Measurements from ENCODE around the gene NTN3.

NTN3 gene

DNA sequence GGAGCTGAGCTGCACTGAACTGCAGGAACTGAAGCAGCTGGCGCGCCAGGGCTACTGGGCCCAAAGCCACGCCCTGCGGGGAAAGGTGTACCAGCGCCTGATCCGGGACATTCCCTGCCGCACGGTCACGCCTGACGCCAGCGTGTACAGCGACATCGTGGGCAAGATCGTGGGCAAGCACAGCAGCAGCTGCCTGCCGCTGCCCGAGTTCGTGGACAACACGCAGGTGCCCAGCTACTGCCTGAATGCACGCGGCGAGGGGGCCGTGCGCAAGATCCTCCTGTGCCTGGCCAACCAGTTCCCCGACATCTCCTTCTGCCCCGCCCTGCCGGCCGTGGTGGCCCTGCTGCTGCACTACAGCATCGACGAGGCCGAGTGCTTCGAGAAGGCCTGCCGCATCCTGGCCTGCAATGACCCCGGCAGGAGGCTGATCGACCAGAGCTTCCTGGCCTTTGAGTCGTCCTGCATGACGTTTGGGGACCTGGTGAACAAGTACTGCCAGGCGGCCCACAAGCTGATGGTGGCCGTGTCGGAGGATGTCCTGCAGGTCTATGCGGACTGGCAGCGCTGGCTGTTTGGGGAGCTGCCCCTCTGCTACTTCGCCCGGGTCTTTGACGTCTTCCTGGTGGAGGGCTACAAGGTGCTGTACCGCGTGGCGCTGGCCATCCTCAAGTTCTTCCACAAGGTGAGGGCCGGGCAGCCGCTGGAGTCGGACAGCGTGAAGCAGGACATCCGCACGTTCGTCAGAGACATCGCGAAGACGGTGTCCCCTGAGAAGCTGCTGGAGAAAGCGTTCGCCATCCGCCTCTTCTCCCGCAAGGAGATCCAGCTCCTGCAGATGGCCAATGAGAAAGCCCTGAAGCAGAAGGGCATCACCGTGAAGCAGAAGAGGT lies 25.4 kb downstream of the NTN3 start:
- no peak for DNase-seq (ENCODE audit: low read depth in 2 of 2, low spot score in 1 of 2)

DNA sequence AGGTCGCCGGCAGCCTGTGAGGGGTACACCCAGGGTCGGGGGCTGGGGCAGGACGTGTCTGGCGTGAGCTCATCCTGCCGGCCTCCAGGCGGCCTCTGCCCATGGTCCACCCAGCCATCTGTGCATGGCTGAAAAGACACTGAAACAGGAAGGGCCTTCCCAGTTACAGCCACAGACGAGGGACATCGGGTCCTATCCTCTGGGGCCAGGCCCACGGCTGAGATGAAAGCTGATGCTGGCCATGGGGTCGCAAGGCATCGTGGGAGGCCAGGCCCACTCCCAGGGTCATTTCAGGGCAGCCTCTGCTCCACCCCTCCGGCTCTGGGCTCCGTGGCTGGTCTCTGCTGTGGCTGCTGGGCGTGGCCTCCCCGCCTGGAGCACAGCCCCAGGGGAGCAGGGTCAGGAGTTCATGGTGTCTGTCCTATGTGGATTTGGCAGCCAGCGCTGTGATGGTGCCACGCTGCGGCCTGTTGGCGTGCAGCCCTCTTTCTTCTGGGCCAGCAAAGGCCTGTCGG lies 26.1 kb downstream of the NTN3 start:
- DNase-seq (ENCODE audit: low read depth in 2 of 2, low spot score in 1 of 2) = no peak

DNA sequence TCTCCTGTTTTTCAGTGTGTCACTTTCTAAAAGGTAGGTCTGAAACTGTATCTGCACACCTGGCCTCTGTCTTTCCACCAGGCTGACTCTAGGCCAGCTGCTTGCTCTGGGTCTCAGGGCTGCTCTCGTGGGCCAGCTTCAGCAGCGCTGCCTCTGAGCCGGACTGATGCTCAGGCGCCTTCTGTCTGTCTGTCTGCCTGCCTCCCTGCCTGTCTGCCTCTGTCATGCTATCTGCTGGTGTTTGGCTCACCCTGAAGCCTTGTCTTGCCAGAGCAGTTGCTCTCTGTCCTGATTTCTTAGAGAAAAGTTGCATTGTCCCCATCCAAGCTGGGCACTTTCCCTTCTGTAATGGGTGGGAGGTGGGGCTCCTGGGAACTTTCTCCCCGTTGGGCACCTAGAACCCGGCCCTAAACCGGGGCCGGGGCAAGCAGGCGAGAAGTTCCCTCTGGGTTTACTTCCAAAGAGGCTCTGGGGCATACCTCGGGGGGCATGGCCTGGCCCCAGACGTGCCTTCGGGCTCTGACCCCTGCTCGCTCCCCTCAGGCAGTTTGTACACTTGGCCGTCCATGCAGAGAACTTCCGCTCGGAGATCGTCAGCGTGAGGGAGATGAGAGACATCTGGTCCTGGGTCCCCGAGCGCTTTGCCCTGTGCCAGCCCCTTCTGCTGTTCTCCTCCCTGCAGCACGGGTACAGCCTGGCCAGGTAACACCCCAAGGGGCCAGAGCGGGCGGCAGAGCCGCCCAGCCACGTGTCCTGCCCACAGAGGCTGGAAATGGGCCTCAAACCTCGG lies 26.8 kb downstream of the NTN3 start:
- DNase-seq (ENCODE audit: low read depth in 2 of 2, low spot score in 1 of 2) = no peak

DNA sequence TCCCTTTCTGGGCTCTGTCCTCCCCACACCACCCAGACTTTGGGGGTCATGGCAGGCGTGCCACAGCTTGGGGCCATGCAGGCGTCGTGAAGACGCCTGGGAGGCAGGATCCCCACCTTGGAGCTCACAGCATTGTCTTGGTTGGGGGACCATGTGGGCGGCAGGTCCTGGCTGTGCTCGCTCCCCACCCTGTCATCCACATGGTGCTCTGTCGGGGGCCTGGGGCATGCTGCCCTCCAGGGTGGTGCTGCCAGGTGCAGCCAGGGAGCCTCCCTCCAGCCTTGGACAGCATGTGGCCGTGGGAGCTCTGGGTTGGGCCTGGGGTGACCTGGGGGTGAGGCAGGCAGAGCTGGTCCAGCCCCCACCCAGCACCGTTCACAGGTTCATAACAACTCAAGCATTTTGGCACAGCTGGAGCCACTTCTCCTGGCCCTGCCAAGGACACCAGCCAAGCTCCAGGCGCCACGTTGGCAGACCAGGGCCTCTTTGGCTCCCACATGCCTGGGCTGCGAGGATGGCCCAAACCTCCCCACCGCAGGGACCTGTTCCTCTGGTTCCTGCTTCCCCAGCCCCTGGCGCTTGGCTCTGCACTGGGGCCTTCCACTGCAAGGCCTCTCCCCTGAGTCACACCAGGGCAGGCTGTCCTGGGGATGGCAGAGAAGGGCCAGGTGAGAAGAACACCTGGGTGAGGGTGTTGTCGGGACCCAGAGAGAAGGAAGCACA lies 27.6 kb downstream of the NTN3 start:
- no peak for DNase-seq (ENCODE audit: low read depth in 2 of 2, low spot score in 1 of 2)

DNA sequence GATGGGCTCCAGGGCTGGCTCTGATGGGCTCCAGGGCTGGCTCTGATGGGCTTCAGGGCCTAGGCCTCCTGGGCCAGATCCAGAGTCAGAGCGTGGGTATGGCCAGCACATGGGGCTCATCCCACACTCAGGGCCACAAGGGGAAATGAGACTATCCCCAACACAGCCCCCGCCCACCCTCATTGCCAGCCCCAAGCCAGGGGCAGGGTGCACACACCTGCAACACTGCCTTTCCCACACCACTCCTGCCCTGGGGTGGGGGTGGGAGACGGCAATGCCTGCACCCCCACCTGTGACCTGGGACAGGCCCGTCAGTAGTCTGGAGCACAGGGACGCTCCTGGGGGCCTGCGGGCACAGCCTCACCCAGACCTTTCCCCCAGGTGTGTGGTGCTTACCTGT lies 28.4 kb downstream of the NTN3 start:
- DNase-seq (ENCODE audit: low read depth in 2 of 2, low spot score in 1 of 2) = no peak

DNA sequence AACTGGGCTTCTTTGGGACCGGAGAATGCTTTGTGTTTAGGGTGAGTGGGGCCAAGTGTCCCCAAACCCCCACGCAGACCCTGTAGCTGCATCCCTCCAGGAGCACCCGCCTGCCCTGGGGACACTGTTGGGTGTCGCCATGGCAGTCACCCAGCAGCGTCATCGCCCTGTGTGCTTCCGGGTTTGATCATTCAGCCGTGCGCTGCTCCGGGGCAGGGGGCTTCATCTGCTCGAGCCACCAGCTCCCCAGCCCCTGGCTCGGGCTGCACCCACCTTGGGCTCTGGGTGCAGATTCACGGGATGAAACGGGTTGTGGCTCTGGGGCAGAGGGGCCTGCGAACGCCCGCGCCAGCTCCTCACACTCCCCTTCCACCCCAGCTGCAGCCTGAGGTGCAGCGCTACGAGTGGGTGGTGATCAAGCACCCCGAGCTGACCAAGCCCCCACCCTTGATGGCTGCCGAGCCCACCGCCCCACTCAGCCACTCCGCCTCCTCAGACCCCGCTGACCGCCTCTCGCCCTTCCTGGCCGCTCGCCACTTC lies 28.9 kb downstream of the NTN3 start:
- DNase-seq (ENCODE audit: low read depth in 2 of 2, low spot score in 1 of 2) = no peak

DNA sequence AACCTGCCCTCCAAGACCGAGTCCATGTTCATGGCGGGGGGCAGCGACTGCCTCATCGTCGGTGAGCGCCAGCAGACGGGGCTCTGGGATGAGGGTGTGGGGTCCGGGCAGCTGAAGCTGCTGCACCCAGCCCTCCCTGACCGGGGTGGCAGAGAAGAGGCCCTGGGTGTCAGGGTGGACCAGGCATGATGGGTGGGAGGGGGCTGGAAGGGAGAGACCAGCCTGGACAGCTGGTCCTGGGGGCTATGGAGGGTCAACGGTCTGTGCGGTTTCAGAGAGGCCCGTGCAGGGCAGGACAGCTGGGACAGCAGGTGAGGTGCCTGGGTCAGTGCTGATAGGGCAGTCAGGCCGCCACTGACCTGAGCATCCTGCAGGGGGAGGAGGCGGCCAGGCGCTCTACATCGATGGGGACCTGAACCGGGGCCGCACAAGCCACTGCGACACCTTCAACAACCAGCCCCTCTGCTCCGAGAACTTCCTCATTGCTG lies 29.4 kb downstream of the NTN3 start:
- no peak for DNase-seq (ENCODE audit: low read depth in 2 of 2, low spot score in 1 of 2)

DNA sequence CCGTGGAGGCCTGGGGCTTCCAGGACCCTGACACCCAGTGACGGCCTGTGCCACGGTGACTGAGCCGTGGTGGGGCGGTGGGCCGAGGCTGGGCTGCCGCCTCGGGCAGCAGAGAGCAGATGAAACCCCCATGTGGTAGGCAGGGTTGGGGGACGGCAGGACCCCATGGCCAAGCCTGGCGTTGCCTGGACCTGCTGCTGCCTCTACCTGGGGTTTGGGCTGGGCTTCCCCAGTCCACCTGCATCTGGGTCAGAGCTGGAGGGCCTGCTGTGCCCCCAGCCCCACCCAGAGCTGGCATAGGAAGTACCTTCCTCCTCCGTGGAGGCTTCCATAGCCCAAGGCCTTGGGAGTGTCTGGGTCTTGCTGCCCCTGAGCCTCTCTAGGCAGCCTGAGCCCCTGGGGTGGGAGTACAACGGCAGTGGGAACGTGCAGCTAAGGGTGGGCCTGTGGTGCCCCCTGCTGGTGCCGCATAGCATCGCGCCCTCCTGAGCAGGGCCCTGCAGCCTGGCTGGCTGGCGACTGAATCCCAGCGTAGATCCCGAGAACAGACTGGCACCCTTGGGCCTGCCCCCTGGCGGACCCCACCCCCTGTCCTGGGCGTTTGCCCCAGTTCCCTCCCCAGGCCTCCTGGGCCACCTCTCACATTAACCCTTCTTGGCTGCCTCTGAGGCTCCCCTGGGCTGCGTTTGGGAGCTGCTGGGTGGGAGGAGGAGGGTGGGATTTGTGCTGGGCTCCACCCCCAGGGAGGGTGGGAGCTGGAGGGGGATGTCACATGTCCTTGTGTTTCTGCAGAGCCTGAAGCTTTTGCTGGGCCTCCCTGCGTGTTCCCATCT lies 30.0 kb downstream of the NTN3 start:
- peak in 1 of 2 donors; percentile 62 for DNase-seq (ENCODE audit: low read depth in 2 of 2, low spot score in 1 of 2)

DNA sequence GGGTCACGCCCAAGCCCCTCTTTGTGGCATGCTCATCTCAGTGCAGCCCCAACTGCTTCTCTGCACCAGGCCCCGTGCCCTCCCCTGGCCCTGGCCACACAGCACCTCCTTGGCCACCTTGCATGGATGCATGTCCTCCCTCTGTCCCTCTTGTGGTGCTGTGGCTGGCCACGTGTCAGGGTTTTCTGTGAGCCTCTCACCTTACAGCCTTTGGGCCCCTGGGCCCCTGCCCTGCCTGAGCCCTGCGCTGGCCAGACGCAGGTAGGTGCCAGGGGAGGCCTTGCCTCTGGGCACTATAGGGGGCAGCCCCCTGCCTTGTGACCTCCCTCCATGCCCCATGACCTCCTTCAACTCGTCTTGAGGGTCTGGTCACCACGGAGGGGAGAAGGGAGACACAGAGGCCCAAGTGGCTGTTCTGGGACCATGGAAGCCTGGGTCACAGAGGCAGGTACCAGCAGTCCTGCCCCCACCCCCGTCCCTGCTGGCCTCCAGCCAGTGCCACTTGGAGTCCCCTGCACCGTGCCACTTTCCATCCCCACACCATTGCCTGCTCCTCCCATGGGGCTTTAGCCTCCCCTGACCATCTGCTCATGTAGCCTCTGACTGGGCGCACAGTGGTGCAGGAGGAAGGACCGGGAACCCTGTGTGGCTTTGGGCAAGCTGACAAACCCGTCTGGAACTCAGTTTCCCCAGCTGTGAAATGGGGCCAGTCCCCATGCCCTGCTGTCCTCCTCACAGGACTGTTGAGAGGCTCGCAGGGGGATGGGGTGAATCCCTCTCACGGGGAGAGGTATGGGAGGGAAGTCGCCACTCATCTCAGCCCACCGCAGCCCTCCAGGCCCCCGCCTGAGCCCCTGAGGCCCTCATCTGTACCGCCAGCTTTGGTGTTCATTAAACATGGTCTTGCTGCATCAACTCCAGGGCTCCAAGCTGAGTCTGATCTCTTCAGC lies 31.1 kb downstream of the NTN3 start:
- DNase-seq (ENCODE audit: low read depth in 2 of 2, low spot score in 1 of 2) = no peak

DNA sequence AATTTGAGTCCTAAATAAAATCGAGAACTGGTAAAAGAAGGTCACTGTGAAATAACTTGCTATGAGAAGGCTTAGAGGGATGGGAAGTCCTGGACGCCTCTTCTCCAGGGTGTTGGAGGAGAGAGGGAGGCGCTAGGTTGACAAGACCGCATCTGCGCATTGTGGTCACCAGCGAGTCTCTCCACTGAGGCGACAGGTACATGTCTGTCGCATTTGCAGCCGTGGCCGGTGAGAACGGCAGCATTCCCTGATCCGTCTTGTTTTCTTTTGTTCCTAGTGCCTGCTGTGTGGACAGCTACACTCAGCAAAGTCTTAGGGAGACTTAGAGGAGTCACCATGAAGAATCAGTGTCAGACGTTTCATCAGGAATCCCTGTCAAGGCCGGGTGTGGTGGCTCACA lies 34.6 kb downstream of the NTN3 start:
- DNase-seq (ENCODE audit: low read depth in 2 of 2, low spot score in 1 of 2) = no peak

DNA sequence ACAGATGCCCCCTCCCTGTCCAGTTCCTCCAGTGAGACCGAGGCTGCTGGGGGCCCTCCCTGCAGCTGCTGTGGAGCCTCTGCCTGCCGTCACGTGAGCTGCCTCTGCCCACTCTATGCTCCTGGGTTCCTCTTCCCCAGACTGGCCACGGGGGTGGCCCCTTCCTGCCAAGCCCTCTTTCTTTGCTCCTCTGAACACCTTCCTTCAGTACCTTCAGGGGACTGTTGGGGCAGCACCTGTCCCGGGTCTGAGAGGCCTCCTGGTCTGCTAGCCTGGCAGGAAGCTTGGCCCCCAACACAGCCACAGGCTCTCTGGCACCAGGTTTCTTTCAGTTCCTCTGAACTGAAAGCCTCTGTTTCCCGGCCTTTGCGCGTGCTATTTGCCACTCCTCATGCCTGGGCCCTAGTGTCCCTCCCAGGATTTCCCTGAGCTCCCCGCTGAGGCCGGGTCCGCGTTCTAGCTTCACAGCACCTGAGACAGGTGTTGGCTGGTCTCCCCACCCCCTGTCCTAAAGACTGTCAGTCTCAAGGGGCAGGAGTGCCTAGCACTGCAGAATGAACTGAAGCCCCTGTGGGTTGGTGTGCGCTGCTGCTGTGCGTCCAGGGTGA lies 36.1 kb downstream of the NTN3 start:
- no peak for DNase-seq (ENCODE audit: low read depth in 2 of 2, low spot score in 1 of 2)

DNA sequence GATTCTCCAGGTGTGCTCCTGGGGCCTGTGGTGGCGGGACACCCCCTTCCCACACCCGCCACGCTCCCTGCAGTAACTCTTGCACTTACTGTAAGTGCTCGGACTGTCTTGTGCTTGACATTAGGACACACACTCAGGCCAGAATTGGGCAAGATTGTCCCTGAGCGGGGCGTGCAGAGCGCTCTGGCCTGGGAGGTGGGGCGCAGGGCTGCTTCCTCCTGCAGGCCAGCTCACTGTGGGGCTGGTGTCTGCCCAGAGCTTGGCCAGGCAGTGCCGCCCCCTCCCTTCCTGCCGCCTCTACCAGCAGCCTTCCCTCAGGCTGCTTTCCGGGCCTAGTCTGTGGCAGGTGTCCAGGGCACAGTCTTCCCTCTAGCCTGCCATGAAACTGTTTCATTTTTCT lies 36.6 kb downstream of the NTN3 start:
- no peak for DNase-seq (ENCODE audit: low read depth in 2 of 2, low spot score in 1 of 2)

DNA sequence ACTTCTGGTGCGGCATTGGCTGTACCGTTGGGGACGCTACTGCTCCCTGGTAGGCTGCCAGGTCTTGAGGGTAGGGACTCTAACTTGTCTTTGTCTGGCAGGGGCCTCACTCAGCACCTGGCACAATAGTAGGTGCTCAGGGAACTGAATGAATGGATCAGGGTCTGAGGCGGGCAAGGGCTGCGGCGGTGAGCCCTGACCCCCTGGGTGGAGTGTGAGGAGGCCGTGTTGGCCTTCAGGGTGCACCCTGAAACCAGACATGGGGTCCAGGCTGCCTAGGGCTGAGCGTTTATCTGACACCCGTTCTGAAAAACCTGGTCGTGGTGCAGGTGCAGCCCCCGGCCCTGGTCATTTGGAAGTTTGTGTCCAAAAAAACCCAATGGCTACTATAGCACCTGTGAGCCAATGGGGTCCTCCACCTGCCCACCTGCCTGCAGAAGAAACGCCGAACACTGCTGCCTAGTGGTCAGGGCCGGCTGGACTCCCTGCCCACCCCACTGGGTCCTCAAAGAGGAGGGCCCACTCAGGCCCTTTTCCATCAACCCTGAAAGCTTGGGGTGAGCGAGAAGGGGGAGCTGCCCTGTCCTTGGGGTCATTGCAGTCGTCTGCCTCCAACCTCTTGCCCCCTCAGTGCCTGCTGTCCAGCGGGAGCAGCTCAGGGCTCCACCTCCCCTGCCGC lies 37.8 kb downstream of the NTN3 start:
- no peak for DNase-seq (ENCODE audit: low read depth in 2 of 2, low spot score in 1 of 2)

DNA sequence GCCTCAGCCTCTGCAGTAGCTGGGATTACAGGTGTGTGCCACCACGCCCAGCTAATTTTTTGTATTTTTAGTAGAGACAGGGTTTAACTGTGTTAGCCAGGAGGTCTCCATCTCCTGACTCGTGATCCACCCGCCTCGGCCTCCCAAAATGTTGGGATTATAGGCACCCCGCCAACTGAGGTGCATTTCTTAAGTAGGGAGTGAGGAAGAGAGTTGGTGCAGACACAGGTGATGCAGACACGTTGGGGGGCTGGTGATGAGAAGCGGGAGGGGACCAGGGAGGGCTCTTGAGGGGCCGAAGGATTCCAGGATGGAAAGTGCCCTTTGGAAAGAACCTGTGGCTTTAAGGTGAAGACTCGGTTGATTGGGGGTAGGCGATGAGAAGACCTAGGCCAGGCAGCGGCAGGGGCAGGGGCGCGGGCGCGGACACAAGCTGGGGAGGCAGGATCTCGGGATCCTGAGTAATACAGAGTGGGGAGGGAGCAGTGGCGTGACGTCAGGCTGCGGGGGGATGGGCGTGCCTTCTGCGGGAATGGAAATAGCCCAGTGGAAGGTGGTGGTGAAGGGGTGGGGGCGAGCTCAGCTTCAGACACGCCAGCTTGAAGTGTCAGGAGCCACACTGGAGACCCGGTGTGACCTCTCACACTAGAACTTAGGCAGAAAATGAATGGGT lies 40.2 kb downstream of the NTN3 start:
- DNase-seq (ENCODE audit: low read depth in 2 of 2, low spot score in 1 of 2) = no peak

DNA sequence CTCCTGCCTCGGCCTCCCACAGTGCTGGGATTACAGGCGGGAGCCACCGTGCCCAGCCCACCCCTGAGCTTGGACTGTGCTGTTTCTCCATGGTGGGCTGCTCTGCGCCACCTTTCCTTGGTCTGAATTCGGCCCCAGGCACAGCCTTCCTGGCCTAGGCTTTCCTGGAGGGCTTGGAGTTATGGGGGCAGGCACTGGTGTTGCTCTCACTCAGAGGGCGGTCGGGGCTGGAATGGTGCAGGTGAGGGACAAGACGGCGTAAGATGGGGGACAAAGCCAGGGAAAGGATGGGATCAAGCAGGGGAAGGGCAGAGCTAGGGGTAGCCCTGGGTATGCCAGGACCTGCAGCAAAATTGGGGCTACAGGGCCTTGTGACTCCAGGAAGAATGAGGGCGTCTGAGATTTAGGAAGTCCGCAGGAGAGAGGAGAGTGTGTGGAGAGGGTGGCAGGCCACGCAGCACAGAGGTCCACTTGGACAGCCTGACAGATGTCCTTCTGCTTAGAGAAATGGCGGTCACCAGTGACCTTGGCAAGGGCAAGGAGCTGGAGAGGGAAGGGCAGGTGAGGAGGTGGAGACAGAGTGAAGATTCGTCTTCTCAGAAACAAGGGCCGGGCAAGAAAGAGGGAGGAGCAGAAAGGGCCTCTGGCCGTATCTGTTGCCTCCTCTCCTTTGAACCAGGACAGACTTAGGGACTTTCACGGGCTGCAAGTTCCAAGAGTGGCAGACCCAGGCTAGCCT lies 41.1 kb downstream of the NTN3 start:
- no peak for DNase-seq (ENCODE audit: low read depth in 2 of 2, low spot score in 1 of 2)

DNA sequence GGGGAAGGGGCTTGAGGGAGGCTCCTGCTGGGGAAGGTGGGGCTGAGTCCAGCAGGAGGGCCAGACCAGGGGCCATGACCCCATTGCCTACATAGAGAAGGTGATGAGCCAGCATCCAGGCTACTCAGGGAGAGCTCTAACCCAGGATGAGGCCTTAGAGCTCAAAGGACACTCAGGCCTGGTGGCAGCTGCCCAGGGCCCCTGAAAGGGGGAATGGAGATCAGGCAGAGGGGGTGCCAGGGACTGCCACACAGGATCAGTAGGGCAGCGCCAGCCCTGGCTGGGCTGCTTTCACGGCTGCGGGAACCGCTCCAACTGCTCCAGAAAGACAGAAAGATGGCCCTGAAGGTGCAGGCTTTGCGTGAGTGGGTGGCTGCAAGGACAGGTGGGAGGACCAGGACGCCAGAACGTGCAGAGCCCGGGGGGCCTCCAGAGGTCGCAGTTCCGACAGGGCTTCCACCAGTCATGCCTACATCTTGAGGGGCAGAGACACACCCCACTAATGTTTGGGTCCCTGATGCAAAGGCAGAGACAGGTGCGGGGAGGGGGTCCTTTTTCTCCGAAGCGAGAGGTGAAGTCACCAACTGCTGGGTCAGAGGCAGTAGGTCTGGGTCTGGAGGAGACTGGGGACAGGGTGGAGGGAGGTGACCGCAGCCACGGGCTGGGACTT lies 41.8 kb downstream of the NTN3 start:
- no peak for DNase-seq (ENCODE audit: low read depth in 2 of 2, low spot score in 1 of 2)

Data from stimulated activated CD8-positive, alpha-beta memory T cell treated with anti-CD3 and anti-CD28 coated beads, Interleukin-4, amount 100 ng/mL, for 1 hour (primary cell).